ENCODE data around the gene PLEKHA6.
A peak's percentile ranks its signal among the peaks of the same experiment; 100 is the strongest.

Gene PLEKHA6, protein sequence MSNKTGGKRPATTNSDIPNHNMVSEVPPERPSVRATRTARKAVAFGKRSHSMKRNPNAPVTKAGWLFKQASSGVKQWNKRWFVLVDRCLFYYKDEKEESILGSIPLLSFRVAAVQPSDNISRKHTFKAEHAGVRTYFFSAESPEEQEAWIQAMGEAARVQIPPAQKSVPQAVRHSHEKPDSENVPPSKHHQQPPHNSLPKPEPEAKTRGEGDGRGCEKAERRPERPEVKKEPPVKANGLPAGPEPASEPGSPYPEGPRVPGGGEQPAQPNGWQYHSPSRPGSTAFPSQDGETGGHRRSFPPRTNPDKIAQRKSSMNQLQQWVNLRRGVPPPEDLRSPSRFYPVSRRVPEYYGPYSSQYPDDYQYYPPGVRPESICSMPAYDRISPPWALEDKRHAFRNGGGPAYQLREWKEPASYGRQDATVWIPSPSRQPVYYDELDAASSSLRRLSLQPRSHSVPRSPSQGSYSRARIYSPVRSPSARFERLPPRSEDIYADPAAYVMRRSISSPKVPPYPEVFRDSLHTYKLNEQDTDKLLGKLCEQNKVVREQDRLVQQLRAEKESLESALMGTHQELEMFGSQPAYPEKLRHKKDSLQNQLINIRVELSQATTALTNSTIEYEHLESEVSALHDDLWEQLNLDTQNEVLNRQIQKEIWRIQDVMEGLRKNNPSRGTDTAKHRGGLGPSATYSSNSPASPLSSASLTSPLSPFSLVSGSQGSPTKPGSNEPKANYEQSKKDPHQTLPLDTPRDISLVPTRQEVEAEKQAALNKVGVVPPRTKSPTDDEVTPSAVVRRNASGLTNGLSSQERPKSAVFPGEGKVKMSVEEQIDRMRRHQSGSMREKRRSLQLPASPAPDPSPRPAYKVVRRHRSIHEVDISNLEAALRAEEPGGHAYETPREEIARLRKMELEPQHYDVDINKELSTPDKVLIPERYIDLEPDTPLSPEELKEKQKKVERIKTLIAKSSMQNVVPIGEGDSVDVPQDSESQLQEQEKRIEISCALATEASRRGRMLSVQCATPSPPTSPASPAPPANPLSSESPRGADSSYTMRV

DNA sequence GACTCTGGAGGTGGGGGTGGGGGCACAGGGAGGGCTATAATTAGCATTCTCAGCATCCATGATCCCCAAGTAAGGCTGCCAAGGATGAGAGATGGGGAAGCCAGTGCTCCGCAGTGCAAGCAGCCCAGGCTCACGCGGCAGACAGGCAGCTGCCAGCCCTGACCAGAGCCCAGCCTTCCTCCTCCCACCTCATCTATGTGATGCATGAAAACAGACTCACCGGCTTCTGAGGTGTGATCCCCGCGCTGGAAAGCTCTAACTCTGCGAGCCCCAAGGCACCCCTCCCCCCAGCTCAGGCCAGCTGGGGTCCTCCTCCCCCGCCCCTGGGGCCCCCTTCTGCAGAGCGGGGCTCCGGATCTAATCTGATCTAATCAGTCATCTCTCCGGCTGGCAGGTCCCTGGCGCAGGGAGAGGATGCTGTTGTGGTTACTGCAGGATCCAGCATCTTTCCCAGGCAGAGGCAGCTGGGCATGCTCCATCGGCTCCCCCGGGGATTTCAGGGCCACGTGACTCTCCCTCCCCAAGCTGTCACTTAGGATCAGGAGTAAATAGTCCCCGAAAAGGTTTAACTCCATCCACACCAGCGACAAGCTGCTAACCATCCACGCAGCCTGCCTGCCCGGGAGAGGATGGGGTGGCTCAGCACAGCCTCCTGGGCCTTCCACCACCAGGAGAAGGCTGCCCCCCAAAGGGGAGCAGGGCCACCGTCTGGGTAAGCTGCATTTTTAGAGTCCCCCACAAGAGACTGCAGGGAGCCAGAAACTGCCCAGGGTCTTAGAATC lies at the start of gene PLEKHA6:
PLEKHA6 (minus strand) TSS at position 456 of the 782 bp plus-strand sequence. CDS start 86,202 bp downstream, outside the sequence.
- peak; percentile 64 for DNase-seq

DNA sequence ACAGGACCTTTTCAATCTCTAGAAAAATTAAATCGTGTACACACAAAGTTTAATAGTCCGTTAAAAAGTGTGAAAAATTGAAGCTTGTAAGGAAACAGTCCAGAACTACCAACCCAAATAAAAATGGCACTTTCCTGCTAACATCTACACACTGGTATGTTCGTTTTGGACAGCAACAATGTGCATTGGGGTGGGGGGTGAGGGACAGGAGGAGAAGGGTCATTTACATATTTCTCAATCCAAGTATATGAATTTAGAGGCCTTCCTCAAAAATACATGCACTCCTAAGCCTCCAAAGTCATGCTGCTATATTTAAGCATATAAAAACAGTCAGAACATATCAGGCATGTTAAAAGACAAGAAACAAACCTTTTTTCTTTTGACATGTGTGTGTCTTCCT lies 49.4 kb upstream of the PLEKHA6 start:
- no peak for DNase-seq

DNA sequence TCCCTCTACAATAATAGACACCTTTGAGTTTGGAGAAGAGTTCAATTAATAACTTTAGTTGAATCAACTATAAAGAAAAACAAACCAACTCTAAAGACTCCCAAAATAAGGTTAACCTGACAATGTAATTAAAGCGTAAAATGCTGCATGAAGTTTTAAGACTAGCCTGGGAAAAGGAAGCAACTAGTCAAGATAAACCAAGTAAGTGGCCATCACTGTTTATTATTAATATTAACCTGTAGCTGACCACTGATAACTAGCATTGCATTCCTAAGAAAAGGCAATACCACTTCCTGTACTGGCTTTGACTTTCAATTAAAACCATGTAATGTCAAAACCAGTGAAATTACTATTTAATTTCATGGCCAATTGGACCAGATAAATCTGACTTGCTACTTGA lies 48.9 kb upstream of the PLEKHA6 start:
- DNase-seq, result no peak

DNA sequence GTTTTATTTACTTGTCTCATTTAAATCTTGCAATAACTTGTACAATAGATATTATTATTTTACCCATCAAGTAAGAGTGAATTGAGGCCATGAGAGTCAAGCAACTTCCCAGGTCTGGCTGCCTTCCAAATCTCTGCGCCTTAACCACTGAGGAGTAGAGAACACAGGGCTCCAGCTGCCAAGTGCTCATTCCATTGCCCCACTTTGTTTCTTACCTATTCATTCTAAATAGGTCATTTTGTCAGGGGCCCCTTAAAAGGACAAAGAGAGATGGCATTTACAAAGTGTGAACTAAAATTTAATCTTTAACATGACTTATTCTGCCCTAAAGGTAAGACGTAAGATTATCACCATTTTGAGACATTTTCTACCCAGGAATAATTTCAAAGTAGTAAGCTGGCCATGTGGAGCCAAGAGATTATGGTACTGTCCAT lies 48.4 kb upstream of the PLEKHA6 start:
- DNase-seq, result peak; percentile 79

DNA sequence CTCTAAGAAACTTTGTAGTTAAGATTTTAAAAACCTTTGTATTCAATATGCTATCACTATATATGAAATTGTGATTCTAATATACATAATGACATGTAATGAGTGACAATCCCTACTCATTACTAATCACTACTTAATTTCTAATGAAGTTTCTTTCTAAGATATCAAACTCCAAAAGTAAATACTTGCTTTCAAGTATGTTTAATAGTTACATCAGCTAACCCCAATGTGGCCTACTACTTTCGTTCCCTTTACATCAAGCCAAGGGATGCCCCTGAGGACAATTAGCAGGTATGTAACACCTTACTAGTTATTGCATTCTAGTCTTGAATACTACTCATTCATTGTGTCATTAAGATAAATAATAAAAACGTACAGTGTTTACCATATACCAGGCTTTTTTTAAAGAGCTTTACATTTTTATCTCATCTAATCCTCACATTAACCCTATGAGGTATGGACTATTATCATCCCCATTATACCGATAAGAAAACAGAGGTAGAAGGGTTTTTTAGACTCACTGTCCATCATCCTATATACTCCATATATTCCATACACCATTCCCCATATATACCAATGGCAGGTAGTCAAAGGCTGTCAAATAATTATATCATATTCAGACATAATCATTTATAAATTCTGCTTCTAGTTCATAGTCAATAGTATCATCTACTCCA lies 47.7 kb upstream of the PLEKHA6 start:
- peak; percentile 21 for DNase-seq

DNA sequence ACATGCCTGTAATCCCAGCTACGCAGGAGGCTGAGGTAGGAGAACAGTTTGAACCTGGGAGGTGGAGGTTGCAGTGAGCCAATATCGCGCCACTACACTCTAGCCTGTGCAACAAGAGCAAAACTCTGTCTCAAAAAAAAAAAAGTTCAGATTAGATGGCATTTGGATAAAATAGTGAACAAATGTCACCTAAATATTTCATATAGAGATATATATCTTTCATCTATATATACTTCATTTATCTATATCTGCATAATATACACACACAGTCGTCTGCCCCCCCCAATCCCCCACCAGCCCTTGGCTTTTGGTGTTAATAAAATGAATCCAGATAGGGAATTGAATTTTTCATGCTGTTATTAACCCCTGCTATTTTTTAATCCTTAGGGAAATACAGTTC lies 46.9 kb upstream of the PLEKHA6 start:
- no peak for DNase-seq

DNA sequence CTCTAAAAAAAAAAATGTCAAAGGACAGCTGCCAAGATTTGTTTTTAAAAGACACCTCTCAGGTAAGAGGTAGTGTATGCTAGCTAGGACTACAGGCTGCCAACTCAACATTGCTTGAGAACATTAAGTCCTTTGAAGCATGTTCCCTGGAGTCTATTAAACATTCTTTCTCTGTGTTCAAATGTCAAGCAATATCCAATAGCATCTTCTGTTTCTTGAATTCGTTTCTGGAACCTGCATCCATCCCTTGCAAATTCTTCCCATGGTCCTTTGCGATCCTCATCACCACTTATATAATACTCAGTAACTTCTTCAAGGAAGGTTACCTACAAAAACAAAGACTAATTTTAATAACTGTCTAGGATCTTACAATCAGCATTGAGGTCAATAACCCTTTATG lies 46.3 kb upstream of the PLEKHA6 start:
- DNase-seq, result no peak

DNA sequence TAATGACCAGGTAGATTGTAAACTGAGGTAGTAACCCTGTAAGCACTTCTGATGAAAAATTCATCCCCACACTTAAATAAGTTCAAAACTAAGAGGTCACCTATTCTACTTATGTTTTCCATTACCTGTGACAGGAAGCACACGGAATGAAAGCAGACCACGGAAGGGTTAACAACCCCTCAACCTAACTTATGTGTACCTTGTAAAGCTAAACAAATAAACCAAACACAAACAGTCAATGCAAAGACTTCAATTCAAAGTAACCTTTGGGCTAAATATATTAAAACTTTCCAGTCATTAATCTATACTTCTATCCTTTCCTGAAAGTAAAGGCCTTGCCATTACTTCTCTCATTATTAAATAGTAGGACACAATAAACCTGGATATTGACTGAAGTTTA lies 44.9 kb upstream of the PLEKHA6 start:
- DNase-seq, result no peak

DNA sequence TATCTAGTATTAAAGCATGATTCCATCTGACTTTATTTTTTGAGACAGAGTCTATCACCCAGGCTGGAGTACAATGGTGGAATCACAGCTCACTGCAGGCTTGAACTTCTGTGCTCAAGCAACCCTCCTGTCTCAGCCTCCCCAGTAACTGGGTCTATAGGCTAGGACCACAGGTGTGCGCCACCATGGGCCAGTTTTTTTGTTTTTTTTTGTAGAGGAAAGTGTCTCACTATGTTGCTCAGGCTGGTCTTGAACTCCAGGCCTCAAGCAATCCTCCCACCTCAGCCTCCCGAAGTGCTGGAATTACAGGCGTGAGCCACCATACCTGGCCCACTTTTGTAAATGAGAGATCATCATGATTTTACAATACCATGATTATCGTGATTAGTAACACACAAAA lies 42.7 kb upstream of the PLEKHA6 start:
- no peak for DNase-seq

DNA sequence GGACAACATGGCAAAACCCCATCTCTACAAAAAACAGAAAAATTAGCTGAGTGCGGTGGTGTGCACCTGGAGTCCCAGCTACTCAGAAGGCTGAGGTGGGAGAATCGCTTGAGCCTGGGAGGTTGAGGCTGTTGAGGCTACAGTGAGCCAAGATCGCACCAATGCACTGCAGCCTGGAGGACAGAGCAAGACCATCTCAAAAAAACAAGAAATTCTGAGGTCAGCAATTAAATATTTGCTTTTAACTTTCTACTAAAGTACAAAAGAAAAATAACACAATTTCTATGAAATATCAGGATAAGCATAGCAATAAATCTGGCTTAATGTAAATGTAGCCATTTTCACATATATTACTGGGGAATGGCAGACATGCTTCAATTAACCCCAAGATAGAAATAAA lies 42.0 kb upstream of the PLEKHA6 start:
- DNase-seq, result no peak

DNA sequence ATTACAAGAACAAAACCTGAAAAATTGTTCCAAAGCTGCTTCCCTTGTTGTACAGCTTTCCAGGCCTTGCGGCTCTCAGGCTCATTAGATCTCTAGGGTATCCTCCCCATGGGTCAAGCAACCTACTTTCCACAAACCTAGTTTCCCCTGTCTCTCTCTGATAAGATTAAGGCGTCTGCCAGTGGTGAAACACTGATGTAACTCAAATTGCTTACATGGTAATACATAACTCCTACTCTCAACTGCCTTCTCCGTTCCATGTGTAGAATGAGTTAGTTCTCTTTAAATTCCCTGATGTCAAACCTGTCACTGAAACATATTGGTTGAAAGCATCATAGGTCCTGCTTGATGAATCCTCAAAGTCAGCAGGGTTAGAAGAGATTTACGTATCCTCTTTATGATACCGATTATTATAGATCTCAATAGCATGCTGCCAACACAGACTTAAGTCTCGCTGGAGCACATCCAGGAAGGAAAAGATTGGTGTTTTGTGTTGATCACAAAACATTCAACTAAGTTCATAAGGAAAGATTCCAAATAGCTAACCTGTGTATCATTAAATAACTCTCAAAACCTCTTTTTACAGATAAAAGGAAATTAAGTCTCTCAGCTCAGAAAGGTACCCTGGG lies 41.3 kb upstream of the PLEKHA6 start:
- DNase-seq, result no peak

DNA sequence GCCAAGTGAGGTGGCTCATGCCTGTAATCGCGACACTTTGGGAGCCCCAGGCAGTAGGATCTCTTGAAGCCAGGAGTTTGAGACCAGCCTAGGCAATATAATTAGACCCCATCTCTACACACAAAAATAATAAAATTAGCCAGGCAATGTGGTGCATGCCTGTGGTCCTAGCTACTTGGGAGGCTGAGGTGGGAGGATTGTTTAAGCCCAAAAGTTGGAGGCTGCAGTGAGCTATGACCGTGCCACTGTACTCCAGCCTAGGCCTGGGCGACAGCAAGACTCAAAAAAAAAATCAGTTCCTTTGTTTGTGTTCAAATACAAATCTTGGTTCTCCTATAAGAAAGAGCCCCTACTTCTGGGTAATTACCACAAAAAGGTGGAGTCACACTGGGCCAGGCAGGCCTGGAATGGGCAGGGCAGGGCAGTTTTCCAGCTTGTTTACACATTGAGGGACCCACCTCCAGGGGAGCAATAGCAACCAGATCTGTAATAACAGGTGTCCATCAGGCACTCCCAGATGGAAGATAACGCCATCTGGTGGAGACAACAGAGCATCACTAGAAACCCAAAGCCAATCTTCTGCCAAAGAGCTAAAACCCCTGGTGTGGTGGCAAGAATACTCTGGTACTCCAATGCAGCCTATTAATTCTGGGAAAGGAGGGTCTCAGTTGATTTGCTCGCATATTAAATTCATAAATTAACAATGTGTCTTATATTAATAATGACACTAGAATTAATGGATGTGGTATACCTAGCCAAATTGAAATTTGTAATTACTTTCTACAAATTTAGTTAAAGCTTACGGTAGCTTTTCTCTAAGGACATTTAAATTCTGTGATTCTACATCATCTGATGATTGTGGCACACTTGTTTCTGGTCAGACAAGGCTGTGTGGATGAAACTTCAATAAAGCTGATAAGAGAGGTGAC lies 38.7 kb upstream of the PLEKHA6 start:
- DNase-seq, result peak; percentile 97

DNA sequence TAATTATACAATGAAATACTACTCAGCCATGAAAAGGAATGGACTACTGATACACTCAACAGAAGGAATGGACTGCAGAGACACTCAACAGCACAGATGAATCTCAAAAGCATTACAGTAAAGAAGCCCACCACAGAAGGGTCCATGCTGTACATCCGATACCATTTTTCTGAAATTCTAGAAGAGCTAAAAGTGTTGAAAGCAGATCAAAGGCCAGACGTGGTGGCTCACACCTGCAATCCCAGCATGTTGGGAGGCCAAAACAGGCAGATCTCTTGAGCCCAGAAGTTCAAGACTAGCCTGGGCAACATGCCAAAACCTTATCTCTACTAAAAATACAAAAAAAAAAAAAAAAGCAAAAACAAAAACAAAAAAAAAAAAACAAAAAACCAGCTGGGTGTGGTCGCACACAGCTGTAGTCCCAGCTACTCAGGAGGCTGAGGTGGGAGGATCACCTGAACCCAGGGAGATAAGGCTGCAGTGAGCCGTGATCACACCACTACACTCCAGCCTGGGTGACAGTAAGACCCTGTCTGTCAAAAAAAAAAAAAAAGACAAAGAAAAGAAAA lies 36.4 kb upstream of the PLEKHA6 start:
- DNase-seq, result no peak

DNA sequence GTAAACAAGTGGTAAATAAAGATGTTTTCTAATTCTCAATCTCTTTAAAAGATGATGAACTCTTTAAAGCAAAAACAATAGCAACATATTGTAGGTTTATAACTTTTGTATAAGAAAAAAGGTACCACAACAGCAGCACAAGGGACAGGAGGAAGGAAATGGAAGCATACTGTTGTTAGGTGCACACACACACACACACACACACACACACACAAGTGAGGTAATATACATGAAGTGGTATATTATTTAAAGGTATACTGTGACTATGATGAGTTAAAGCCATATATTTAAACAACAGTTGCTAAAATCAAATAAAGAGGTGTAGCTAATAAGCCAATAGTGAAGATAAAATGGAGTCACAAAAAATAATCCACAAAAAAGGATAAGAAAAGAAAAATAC lies 31.9 kb upstream of the PLEKHA6 start:
- no peak for DNase-seq

DNA sequence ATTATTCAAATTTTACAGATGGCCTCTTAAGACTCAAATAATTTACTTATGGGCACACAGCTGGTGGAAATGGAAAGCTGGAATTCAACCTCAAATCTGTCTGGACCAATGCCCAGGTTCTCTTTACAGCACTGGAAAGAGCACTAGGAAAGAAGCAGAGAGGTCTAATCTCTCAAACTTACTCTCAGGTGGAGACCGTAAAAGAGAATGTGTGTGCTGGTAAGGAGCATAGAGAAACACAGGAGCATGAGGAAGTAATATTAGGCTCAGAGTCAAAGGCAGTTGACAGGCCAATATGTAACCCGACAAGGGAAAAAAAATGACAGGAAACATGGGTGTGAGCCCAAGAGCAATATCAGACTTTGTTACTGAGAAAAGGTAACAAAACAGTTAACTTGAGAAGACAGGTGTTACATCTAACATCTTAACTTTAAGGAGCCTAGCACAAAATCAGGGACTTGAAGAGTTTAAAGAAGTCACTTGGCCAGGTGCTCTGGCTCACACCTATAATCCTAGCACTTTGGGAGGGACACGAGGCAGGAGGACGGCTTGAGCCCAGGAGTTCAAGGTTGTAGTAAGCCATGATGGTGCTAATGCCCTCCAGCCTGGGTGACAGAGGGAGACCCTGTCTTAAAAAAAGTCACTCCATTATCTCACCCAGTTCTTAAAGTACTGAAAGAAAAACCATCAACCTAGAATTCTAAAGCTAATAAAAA lies 31.2 kb upstream of the PLEKHA6 start:
- DNase-seq, result no peak

DNA sequence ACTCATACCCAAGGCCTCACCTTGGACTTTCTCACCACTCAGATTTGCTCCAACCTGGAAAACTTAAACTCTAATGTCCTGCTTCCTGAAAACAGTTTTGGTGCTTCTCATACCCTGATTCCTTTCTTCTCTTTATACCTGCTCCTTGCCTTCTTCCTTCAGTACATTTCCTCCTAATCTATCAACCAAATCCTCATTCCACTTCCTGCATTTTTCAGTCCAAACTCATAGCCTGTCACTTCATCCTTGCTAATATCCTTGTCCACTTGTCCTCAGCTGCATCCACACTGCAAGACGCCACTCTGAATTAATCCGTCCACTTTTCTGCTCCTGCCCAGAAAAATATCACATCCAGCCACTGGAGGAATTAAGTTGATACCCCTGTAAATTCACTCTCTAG lies 26.0 kb upstream of the PLEKHA6 start:
- DNase-seq, result no peak

DNA sequence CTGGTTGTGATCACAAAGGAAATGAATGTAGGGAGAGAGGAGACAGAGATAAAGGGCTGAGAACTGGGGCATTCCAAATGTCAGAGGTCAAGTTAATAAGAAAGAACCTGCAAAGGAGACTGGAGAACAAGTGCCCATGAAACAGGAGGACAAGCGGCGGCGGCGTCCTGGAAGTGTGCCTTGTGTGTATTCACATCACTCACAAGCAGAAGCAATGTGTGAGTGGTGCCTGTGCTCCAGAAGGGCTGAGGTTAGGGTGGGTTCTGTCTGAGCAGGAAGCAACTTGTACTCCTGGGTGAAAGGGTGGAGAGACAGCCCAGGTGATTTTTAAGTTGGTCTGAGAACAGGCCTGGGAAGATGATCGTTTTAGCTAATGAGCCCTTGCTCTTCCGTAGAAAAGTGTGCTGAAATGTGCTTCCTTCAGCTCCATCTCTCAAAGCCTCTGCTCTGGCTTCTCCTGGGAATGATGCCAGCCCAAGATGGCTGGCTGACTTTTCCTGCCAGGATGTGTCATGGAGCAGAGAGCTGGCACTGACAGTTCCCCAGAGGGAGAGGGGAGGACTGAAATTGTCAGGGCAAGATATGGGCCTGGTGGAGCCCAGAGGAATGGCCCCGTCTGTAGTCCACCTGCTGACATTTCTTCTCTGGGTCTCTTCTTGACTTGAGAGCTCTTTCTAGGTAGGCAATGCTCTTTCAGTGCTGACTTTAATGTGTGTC lies 25.1 kb upstream of the PLEKHA6 start:
- DNase-seq, result peak; percentile 19

DNA sequence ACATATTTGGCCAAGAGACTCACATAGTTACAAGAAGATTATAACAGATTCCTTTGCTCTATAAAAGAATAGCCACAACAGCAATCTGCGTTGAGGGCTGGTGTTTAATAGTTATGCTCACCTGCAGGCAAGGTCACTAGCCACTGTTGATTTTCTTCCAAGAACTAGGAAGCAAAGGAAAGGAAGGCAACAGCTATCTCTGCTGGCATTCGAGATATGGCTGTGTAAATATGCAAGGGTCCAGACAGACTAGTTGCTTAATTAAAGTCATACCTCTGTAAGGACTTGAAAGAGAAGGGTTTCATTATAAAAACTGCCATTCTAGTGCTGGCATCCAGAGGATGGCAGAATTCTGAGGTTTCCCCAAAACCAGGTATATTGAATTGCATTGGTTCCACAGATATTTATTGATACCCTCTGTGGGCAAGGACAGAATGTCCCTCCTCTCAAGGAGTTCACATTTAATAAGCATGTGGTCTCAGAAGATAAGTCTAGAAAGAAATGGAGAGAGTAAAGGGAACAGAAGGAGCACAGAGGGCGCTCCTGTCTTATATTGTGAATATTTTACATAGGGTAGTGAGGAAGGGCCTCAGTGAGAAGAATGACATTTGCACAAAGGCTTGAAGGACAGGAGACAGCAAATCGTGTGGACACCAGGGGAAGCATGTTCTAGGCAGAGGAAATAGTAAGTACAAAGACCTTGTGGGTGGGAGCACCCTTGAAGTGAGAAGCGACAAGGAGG lies 23.6 kb upstream of the PLEKHA6 start:
- DNase-seq, result no peak

Measured in NCI-H69 (cell line).